ENCODE results near the gene AMN1. TPM values are rescaled to one million over a fixed set of nuclear protein-coding genes. Genes with fewer than 3 reads are reported as not detected.

The AMN1 gene
- total RNA-seq, 1 experiment from 2014 or later, result 26.9 TPM

- Histone ChIP-seq H2AFZ (ENCODE audit: low read depth, low read length, poor library complexity, severe bottlenecking) (no peak overlapping the region), H3K4me2 (ENCODE audit: low read length) (no peak overlapping the region), H3K4me3 (replicated peaks in 1 of 2; ENCODE audit: low read depth in 1 of 2, low read length in 2 of 2) (no peak overlapping the region), H3K27me3 (ENCODE audit: insufficient read depth, low read length) (no peaks in the 10 kb centered on the region), H3K27ac (ENCODE audit: low read depth, low read length) (no peak overlapping the region), H4K20me1 (ENCODE audit: insufficient read depth) (no peaks in the 10 kb centered on the region), H3K4me1 (ENCODE audit: control insufficient read depth in 1 of 2, insufficient read depth in 2 of 2, low read length in 2 of 2) (peaks cover 2 to 12% of the 10 kb centered on the region in 2 experiments; a peak in 3 of 4 replicates), H3K9ac (ENCODE audit: low read length) (no peak overlapping the region), H3K79me2 (ENCODE audit: insufficient read depth, low read length) (no peaks in the 10 kb centered on the region), H3K9me3 (ENCODE audit: control insufficient read depth in 1 of 2, insufficient read depth in 1 of 2, low read depth in 1 of 2, low read length in 2 of 2) (no peaks in the 10 kb centered on the region), H3K36me3 (ENCODE audit: control insufficient read depth in 1 of 2, insufficient read depth in 2 of 2, low read length in 2 of 2) (no peaks in the 10 kb centered on the region), H3K9me2 (ENCODE audit: insufficient read depth) (no peaks in the 10 kb centered on the region)
- ChIA-PET RAD21 (ENCODE audit: low non-redundant PET in 1 of 2, low total read pairs in 2 of 2, uncharacterized antibody in 2 of 2, unreplicated experiment in 2 of 2) (no interaction called here), CTCF (no interaction called here), POLR2A (no interaction called here)
- BruUV-seq (replicated peaks), result no TSS peak
- ATAC-seq (no peak), DNase-seq (ENCODE audit: low read depth, low spot score) (no peak)
- intact Hi-C loops (cut with micrococcal nuclease), result no loop called here
- no peak for TF ChIP-seq EGR1 (IDR thresholded peaks at IDR 0.05; ENCODE audit: low read depth)
- TF ChIP-seq YY1 (IDR thresholded peaks at IDR 0.05; ENCODE audit: extremely low read depth, insufficient replicate concordance, low read depth, low read length), result no peak
- no peak for TF ChIP-seq ELF1 (IDR thresholded peaks at IDR 0.05; ENCODE audit: borderline replicate concordance, low read depth)
- no peak for TF ChIP-seq POLR2A (IDR thresholded peaks at IDR 0.05; ENCODE audit: borderline replicate concordance, extremely low read depth, insufficient read depth, insufficient read length)
- no peak for TF ChIP-seq ZNF274 (IDR thresholded peaks at IDR 0.05; ENCODE audit: low read depth, low read length)
- no peak for TF ChIP-seq CBX3 (IDR thresholded peaks at IDR 0.05; ENCODE audit: low read depth)
- TF ChIP-seq SP1 (IDR thresholded peaks at IDR 0.05; ENCODE audit: low read depth), result no peak
- no peak for TF ChIP-seq ATF3 (IDR thresholded peaks at IDR 0.05)
- TF ChIP-seq MAX (IDR thresholded peaks at IDR 0.05), result no peak
- TF ChIP-seq CEBPB (IDR thresholded peaks at IDR 0.05; ENCODE audit: low read depth), result no peak
- no peak for TF ChIP-seq REST (IDR thresholded peaks at IDR 0.05; ENCODE audit: low read depth)
- TF ChIP-seq TCF7L2 (IDR thresholded peaks at IDR 0.05; ENCODE audit: borderline replicate concordance, extremely low read depth, insufficient read depth, insufficient read length), result no peak
- TF ChIP-seq SIN3A (IDR thresholded peaks at IDR 0.05; ENCODE audit: low read depth), result no peak
- no peak for TF ChIP-seq CTCF (IDR thresholded peaks at IDR 0.05 in 2 of 3, conservative IDR thresholded peaks at IDR 0.05 in 1 of 3; ENCODE audit: borderline replicate concordance in 1 of 3, insufficient read depth in 1 of 3, low read depth in 2 of 3, low read length in 2 of 3)
- TF ChIP-seq JUND (IDR thresholded peaks at IDR 0.05), result no peak
- TF ChIP-seq ZFX (IDR thresholded peaks at IDR 0.05), result no peak
- no peak for TF ChIP-seq POLR2AphosphoS5 (IDR thresholded peaks at IDR 0.05; ENCODE audit: low read depth, low read length)
- TF ChIP-seq RAD21 (IDR thresholded peaks at IDR 0.05; ENCODE audit: low read depth), result no peak
- no peak for TF ChIP-seq EZH2 (IDR thresholded peaks at IDR 0.05)
- TF ChIP-seq EZH2phosphoT487 (IDR thresholded peaks at IDR 0.05; ENCODE audit: borderline replicate concordance), result no peak
These were observed 43.0 kb downstream of the AMN1 start for GRCh38 chr12:31685801-31686200.
